Activated naive CD4-positive, alpha-beta T cell treated with anti-CD3 and anti-CD28 coated beads, Interleukin-2, amount 10 ng/mL, durations not matched to agents 7 days and 5 days (primary cell): Measurements from ENCODE around the gene COL5A2.

ENCODE experiments used
- CTCF ChIA-PET: fragments of 350-600 bp; sonication (Branson Sonifier 250); formaldehyde crosslinking; loops from one replicate; lab custom pipeline; 2021; ENCODE audit warnings: antibody characterized with exemption; lab: Charles Lee
- DNase-seq: peaks from one replicate; pipeline ENCODE4 v3.0.0-alpha.2; 2020
- H3K27ac Mint-ChIP-seq: one replicate; pipeline ENCODE4 v1.8.0; 2021; ENCODE audit warnings: mild to moderate bottlenecking, moderate library complexity, mixed read lengths
- H3K27me3 Mint-ChIP-seq: one replicate; pipeline ENCODE4 v1.8.0; 2021; ENCODE audit warnings: mild to moderate bottlenecking, mixed read lengths
- H3K36me3 Mint-ChIP-seq: one replicate; pipeline ENCODE4 v1.8.0; 2021; ENCODE audit warnings: mixed read lengths
- H3K4me1 Mint-ChIP-seq: one replicate; pipeline ENCODE4 v1.8.0; 2021; ENCODE audit warnings: mixed read lengths
- H3K4me3 Mint-ChIP-seq: one replicate; pipeline ENCODE4 v1.8.0; 2021; ENCODE audit warnings: mild to moderate bottlenecking, moderate library complexity, mixed read lengths
- H3K9me3 Mint-ChIP-seq: one replicate; pipeline ENCODE4 v1.8.0; 2021; ENCODE audit warnings: mixed read lengths

The COL5A2 gene

GRCh38 chr2:189179570-189179950, at the start of gene COL5A2:
Gene COL5A2, minus strand, starts transcription at chr2:189179761. Its CDS starts 157 bp downstream, at chr2:189179604.
- Mint-ChIP-seq H3K27ac (no peak within 1 kb of the TSS), H3K36me3 (no peaks in the 10 kb centered on the region), H3K4me3 (no peak within 1 kb of the TSS), H3K4me1 (peaks cover 8% of the 10 kb centered on the region), H3K27me3 (peaks cover 12% of the 10 kb centered on the region), H3K9me3 (no peaks in the 10 kb centered on the region)
- DNase-seq, result no peak
- CTCF ChIA-PET, result interaction anchor here (0.8 to 1.3 kb wide), 4 partner anchors 10 to 36 kb away, joined by 3 to 4 read pairs (median 3); no protein-coding TSS in a partner anchor

- H3K27me3 Mint-ChIP-seq, result no peaks in the 10 kb centered on the region
- CTCF ChIA-PET, result no interaction called here
- no peak for DNase-seq
- H3K4me1 Mint-ChIP-seq, result peaks cover 7% of the 10 kb centered on the region
- no peak overlapping the region for H3K27ac Mint-ChIP-seq
- H3K9me3 Mint-ChIP-seq, result no peaks in the 10 kb centered on the region
- H3K4me3 Mint-ChIP-seq, result no peak overlapping the region
- H3K36me3 Mint-ChIP-seq, result no peaks in the 10 kb centered on the region
Measured at GRCh38 chr2:189226017-189226416, 46.5 kb upstream of the COL5A2 start.

GRCh38 chr2:189225032-189225431, 45.5 kb upstream of the COL5A2 start:
- no peaks in the 10 kb centered on the region for H3K9me3 Mint-ChIP-seq
- H3K36me3 Mint-ChIP-seq, result no peaks in the 10 kb centered on the region
- no peaks in the 10 kb centered on the region for H3K27me3 Mint-ChIP-seq
- CTCF ChIA-PET, result no interaction called here
- no peak overlapping the region for H3K27ac Mint-ChIP-seq
- peaks cover 7% of the 10 kb centered on the region for H3K4me1 Mint-ChIP-seq
- no peak overlapping the region for H3K4me3 Mint-ChIP-seq
- DNase-seq, result no peak

- Mint-ChIP-seq H3K9me3 (no peaks in the 10 kb centered on the region), H3K4me3 (no peak overlapping the region), H3K27me3 (no peaks in the 10 kb centered on the region), H3K27ac (no peak overlapping the region), H3K36me3 (no peaks in the 10 kb centered on the region), H3K4me1 (peaks cover 7% of the 10 kb centered on the region)
- DNase-seq, result no peak
- CTCF ChIA-PET, result interaction anchor here (1.1 to 1.6 kb wide), 3 partner anchors 10 to 79 kb away, joined by 3 to 4 read pairs (median 3); no protein-coding TSS in a partner anchor
Measured at GRCh38 chr2:189222468-189223105, 43.0 kb upstream of the COL5A2 start.

GRCh38 chr2:189221811-189222467, 42.4 kb upstream of the COL5A2 start:
- no peaks in the 10 kb centered on the region for H3K27me3 Mint-ChIP-seq
- no peak overlapping the region for H3K4me3 Mint-ChIP-seq
- no peaks in the 10 kb centered on the region for H3K36me3 Mint-ChIP-seq
- no peak overlapping the region for H3K27ac Mint-ChIP-seq
- no peaks in the 10 kb centered on the region for H3K9me3 Mint-ChIP-seq
- DNase-seq, result no peak
- CTCF ChIA-PET, result no interaction called here
- peaks cover 7% of the 10 kb centered on the region for H3K4me1 Mint-ChIP-seq

- CTCF ChIA-PET, result interaction anchor here (1.1 to 1.2 kb wide), 2 partner anchors 14 to 32 kb away, joined by 3 read pairs; no protein-coding TSS in a partner anchor
- Mint-ChIP-seq H3K27me3 (no peaks in the 10 kb centered on the region), H3K9me3 (no peaks in the 10 kb centered on the region), H3K4me3 (no peak overlapping the region), H3K36me3 (no peaks in the 10 kb centered on the region), H3K27ac (no peak overlapping the region), H3K4me1 (no peaks in the 10 kb centered on the region)
- no peak for DNase-seq
Measured at GRCh38 chr2:189218236-189218635, 38.7 kb upstream of the COL5A2 start.

GRCh38 chr2:189217541-189217940, 38.0 kb upstream of the COL5A2 start:
- CTCF ChIA-PET, result interaction anchor here (1.1 to 1.2 kb wide), 2 partner anchors 15 to 32 kb away, joined by 3 read pairs; no protein-coding TSS in a partner anchor
- DNase-seq, result no peak
- H3K4me3 Mint-ChIP-seq, result no peak overlapping the region
- no peaks in the 10 kb centered on the region for H3K4me1 Mint-ChIP-seq
- no peaks in the 10 kb centered on the region for H3K9me3 Mint-ChIP-seq
- no peaks in the 10 kb centered on the region for H3K27me3 Mint-ChIP-seq
- H3K27ac Mint-ChIP-seq, result no peak overlapping the region
- H3K36me3 Mint-ChIP-seq, result no peaks in the 10 kb centered on the region

- CTCF ChIA-PET, result interaction anchor here (1.2 kb wide), 1 partner anchor 16 kb away, joined by 3 read pairs; no protein-coding TSS in a partner anchor
- no peaks in the 10 kb centered on the region for H3K27me3 Mint-ChIP-seq
Measured at GRCh38 chr2:189217051-189217450, 37.5 kb upstream of the COL5A2 start.

GRCh38 chr2:189214484-189214883, 34.9 kb upstream of the COL5A2 start:
- H3K4me3 Mint-ChIP-seq, result no peak overlapping the region
- H3K27ac Mint-ChIP-seq, result no peak overlapping the region
- DNase-seq, result no peak
- H3K36me3 Mint-ChIP-seq, result no peaks in the 10 kb centered on the region
- CTCF ChIA-PET, result no interaction called here
- no peaks in the 10 kb centered on the region for H3K9me3 Mint-ChIP-seq
- no peaks in the 10 kb centered on the region for H3K4me1 Mint-ChIP-seq
- H3K27me3 Mint-ChIP-seq, result no peaks in the 10 kb centered on the region

More at GRCh38 chr2:189217051-189217450, 37.5 kb upstream of the COL5A2 start:
- no peaks in the 10 kb centered on the region for H3K36me3 Mint-ChIP-seq
- no peak overlapping the region for H3K4me3 Mint-ChIP-seq
- no peaks in the 10 kb centered on the region for H3K4me1 Mint-ChIP-seq
- H3K27ac Mint-ChIP-seq, result no peak overlapping the region
- H3K9me3 Mint-ChIP-seq, result no peaks in the 10 kb centered on the region
- no peak for DNase-seq

GRCh38 chr2:189213250-189213649, 33.7 kb upstream of the COL5A2 start:
- no peaks in the 10 kb centered on the region for H3K9me3 Mint-ChIP-seq
- H3K4me1 Mint-ChIP-seq, result no peaks in the 10 kb centered on the region
- CTCF ChIA-PET, result no interaction called here
- no peak for DNase-seq
- no peak overlapping the region for H3K27ac Mint-ChIP-seq
- H3K36me3 Mint-ChIP-seq, result no peaks in the 10 kb centered on the region
- no peak overlapping the region for H3K4me3 Mint-ChIP-seq
- H3K27me3 Mint-ChIP-seq, result no peaks in the 10 kb centered on the region

- Mint-ChIP-seq H3K9me3 (no peaks in the 10 kb centered on the region), H3K4me3 (no peak overlapping the region), H3K27ac (no peak overlapping the region), H3K36me3 (no peaks in the 10 kb centered on the region), H3K4me1 (no peaks in the 10 kb centered on the region), H3K27me3 (no peaks in the 10 kb centered on the region)
- DNase-seq, result no peak
- CTCF ChIA-PET, result no interaction called here
Measured at GRCh38 chr2:189210250-189211087, 30.9 kb upstream of the COL5A2 start.

- H3K9me3 Mint-ChIP-seq, result no peaks in the 10 kb centered on the region
- no peaks in the 10 kb centered on the region for H3K36me3 Mint-ChIP-seq
- CTCF ChIA-PET, result no interaction called here
- H3K27ac Mint-ChIP-seq, result no peak overlapping the region
- peaks cover 7% of the 10 kb centered on the region for H3K4me1 Mint-ChIP-seq
- H3K4me3 Mint-ChIP-seq, result no peak overlapping the region
- H3K27me3 Mint-ChIP-seq, result no peaks in the 10 kb centered on the region
- DNase-seq, result no peak
Measured at GRCh38 chr2:189208254-189208653, 28.7 kb upstream of the COL5A2 start.

GRCh38 chr2:189204322-189204941, 24.9 kb upstream of the COL5A2 start:
- H3K27ac Mint-ChIP-seq, result no peak overlapping the region
- H3K4me1 Mint-ChIP-seq, result peaks cover 7% of the 10 kb centered on the region
- DNase-seq, result no peak
- CTCF ChIA-PET, result no interaction called here
- no peaks in the 10 kb centered on the region for H3K27me3 Mint-ChIP-seq
- no peak overlapping the region for H3K4me3 Mint-ChIP-seq
- H3K9me3 Mint-ChIP-seq, result no peaks in the 10 kb centered on the region
- H3K36me3 Mint-ChIP-seq, result no peaks in the 10 kb centered on the region
